ENCODE results near the gene STX1B. TPM values are rescaled to one million over a fixed set of nuclear protein-coding genes. Genes with fewer than 3 reads are reported as not detected.
A peak's percentile ranks its signal among the peaks of the same experiment; 100 is the strongest.

The STX1B gene
- total and polyA plus RNA-seq, 9 donors: 0.66 to 2.9 (median 1.6) TPM

- H3K9me3 ChIP-seq (replicated peaks; ENCODE audit: control insufficient read depth, low read depth, low read length): no peaks in the 10 kb centered on the region
- peaks cover 46% of the 10 kb centered on the region for H3K4me1 ChIP-seq (ENCODE audit: control insufficient read depth, insufficient read depth, low read length)
- H3K27ac ChIP-seq (ENCODE audit: low read length): peak overlapping the region; percentile 54
- DNase-seq: peak; percentile 84
- no peaks in the 10 kb centered on the region for H3K27me3 ChIP-seq (ENCODE audit: control insufficient read depth, insufficient read depth, low read length)
- H3K4me3 ChIP-seq (ENCODE audit: low read length): no peak overlapping the region
- 21% methylated on average over 12 of the region's 15 CpGs for WGBS (ENCODE audit: insufficient coverage)
- H3K36me3 ChIP-seq (ENCODE audit: control insufficient read depth, insufficient read depth, low read length): peaks cover 8% of the 10 kb centered on the region
Measured at GRCh38 chr16:30953511-30954124, 56.8 kb downstream of the STX1B start.

GRCh38 chr16:30953111-30953510 lies 57.3 kb downstream of the STX1B start:
- no peak for DNase-seq
- H3K27me3 ChIP-seq (ENCODE audit: control insufficient read depth, insufficient read depth, low read length): no peaks in the 10 kb centered on the region
- H3K9me3 ChIP-seq (replicated peaks; ENCODE audit: control insufficient read depth, low read depth, low read length): no peaks in the 10 kb centered on the region
- H3K27ac ChIP-seq (ENCODE audit: low read length): no peak overlapping the region
- H3K4me1 ChIP-seq (ENCODE audit: control insufficient read depth, insufficient read depth, low read length): peaks cover 47% of the 10 kb centered on the region
- peaks cover 8% of the 10 kb centered on the region for H3K36me3 ChIP-seq (ENCODE audit: control insufficient read depth, insufficient read depth, low read length)
- no peak overlapping the region for H3K4me3 ChIP-seq (ENCODE audit: low read length)
- 75% methylated on average over 4 of the region's 9 CpGs for WGBS (ENCODE audit: insufficient coverage)

DNA sequence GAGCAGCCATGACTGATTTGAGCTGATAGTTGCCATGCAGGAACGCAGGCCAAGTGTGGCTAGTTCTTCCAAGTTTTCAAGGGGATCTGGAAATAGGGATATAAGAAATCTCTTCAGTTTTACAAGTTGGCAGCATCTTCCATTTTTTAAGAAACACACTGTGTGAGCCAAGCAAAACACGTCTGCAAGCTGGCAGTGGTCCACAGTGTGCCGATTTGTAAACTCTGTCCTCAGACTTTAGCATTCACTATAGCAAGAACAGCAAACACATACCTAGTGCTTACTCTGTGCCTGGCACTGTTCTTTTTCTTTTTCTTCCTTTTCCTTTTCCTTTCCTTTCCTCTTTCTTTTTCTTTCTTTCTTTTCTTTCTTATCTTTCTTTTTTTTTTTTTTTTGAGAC lies 58.7 kb downstream of the STX1B start:
- no peak overlapping the region for H3K4me3 ChIP-seq (ENCODE audit: low read length)
- H3K27me3 ChIP-seq (ENCODE audit: control insufficient read depth, insufficient read depth, low read length): no peaks in the 10 kb centered on the region
- H3K9me3 ChIP-seq (replicated peaks; ENCODE audit: control insufficient read depth, low read depth, low read length): no peaks in the 10 kb centered on the region
- WGBS (ENCODE audit: insufficient coverage): 11% methylated on average over 2 of the region's 3 CpGs
- H3K36me3 ChIP-seq (ENCODE audit: control insufficient read depth, insufficient read depth, low read length): peaks cover 8% of the 10 kb centered on the region
- H3K4me1 ChIP-seq (ENCODE audit: control insufficient read depth, insufficient read depth, low read length): peaks cover 51% of the 10 kb centered on the region
- H3K27ac ChIP-seq (ENCODE audit: low read length): no peak overlapping the region
- DNase-seq: peak; percentile 79

DNA sequence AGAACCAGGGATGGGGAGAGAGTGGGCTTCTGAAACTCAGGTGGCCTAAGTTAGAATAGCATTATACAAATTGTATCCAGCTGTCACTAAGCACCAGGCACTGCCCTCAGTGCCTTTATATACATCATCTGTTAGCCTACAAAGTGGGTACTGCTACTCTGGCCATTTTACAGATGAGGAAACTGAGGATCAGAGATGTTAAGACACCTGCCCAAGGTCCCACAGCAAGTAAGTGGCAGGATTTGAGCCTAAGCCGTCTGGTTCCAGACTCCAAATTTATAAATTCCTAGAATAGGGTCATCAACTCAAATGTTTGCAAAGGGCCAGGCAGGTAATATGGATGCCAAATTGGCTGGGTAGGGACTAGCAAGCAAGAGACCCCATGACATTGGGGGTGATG lies 59.2 kb downstream of the STX1B start:
- WGBS (ENCODE audit: insufficient coverage): no CpG with 5 or more reads among the region's 1 CpG
- H3K36me3 ChIP-seq (ENCODE audit: control insufficient read depth, insufficient read depth, low read length): peaks cover 8% of the 10 kb centered on the region
- peak; percentile 43 for DNase-seq
- H3K27me3 ChIP-seq (ENCODE audit: control insufficient read depth, insufficient read depth, low read length): no peaks in the 10 kb centered on the region
- no peak overlapping the region for H3K27ac ChIP-seq (ENCODE audit: low read length)
- H3K4me3 ChIP-seq (ENCODE audit: low read length): no peak overlapping the region
- H3K4me1 ChIP-seq (ENCODE audit: control insufficient read depth, insufficient read depth, low read length): peaks cover 49% of the 10 kb centered on the region
- no peaks in the 10 kb centered on the region for H3K9me3 ChIP-seq (replicated peaks; ENCODE audit: control insufficient read depth, low read depth, low read length)

DNA sequence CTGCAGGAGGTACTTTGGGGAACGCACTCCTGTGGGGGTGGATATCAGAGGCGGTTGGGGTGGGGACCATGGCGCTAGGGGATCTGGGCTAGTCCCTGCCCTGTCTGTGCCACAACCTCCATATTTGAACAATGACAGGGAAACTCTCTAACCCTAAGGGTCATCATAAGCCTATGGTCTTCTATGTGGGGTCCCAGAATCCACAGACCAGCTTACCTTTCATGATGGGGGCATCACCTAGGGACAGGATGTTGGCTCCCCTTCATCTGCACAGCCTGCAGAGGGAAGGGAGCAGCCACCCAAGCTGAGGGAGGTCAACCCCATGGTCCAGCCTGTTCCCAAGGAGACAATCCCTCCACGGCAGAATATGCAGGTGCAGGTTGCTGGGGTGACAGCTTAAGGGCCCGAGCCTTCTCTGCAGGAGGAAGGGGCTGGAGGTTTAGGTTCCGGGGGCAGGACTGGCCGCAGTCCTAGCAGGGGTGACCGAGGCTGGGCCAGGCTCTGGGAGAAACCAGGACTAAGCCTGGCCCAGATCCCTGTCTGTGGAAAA lies 59.8 kb downstream of the STX1B start:
- Histone ChIP-seq H3K4me1 (ENCODE audit: control insufficient read depth, insufficient read depth, low read length) (peaks cover 49% of the 10 kb centered on the region), H3K36me3 (ENCODE audit: control insufficient read depth, insufficient read depth, low read length) (peaks cover 8% of the 10 kb centered on the region), H3K27ac (ENCODE audit: low read length) (peak overlapping the region; percentile 71), H3K27me3 (ENCODE audit: control insufficient read depth, insufficient read depth, low read length) (no peaks in the 10 kb centered on the region), H3K4me3 (ENCODE audit: low read length) (no peak overlapping the region), H3K9me3 (replicated peaks; ENCODE audit: control insufficient read depth, low read depth, low read length) (no peaks in the 10 kb centered on the region)
- peak; percentile 39 for DNase-seq
- 61% methylated on average over 4 of the region's 8 CpGs for WGBS (ENCODE audit: insufficient coverage)

GRCh38 chr16:30949650-30950515 lies 60.6 kb downstream of the STX1B start:
- Histone ChIP-seq H3K4me3 (ENCODE audit: low read length) (peak overlapping the region; percentile 84), H3K36me3 (ENCODE audit: control insufficient read depth, insufficient read depth, low read length) (peaks cover 11% of the 10 kb centered on the region), H3K27me3 (ENCODE audit: control insufficient read depth, insufficient read depth, low read length) (no peaks in the 10 kb centered on the region), H3K27ac (ENCODE audit: low read length) (peak overlapping the region; percentile 93), H3K9me3 (replicated peaks; ENCODE audit: control insufficient read depth, low read depth, low read length) (no peaks in the 10 kb centered on the region), H3K4me1 (ENCODE audit: control insufficient read depth, insufficient read depth, low read length) (peaks cover 49% of the 10 kb centered on the region)
- peak; percentile 92 for DNase-seq
- 2% methylated on average over 20 of the region's 21 CpGs for WGBS (ENCODE audit: insufficient coverage)

DNA sequence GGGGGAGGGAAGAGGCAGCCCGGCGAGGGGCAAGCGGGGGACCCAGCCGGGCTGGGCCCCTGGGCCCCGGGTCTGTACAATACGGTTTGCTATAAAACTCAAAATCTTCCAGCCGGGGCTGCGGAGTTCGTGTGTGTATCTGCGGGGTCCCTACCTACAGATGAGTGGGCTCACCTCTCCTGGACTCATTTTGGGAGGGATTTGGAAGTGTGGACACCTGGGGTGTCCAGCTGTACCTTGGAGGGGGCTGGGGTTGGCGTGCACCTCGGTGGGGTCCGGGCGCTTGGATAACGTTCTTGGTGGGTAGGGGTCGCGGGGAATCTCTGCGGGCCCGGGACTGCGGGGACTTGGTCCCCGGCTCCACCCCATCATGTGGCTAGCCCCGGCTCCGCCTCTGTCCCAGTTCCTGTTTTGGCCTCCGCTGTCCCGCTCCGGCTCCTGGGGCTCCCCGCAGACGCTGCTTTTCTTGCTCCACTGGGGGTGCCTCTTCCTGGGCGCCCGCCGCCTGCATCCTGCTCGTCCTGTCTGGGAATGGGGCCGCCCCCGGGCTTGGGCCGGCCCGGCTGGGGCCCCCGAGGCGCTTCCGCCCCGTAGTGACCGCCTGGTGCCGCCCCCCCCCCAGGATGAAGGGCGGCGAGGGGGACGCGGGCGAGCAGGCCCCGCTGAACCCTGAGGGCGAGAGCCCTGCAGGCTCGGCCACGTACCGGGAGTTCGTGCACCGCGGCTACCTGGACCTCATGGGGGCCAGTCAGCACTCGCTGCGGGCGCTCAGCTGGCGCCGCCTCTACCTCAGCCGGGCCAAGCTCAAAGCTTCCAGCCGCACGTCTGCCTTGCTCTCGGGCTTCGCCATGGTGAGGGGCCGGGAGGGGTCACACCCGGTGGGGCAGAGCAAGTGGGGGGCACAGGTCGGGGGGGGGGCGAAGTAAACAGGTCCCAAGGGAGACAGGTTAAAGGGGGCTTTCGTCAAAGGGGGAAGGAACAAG lies 61.5 kb downstream of the STX1B start, which contains the start of gene ORAI3:
Gene ORAI3 (plus strand): TSS at position 402 of the 983 bp plus-strand sequence. CDS start 222 bp downstream, at position 624.
- peak within 1 kb of the TSS; percentile 93 for H3K27ac ChIP-seq (ENCODE audit: low read length)
- under 1% methylated on average over 58 of the region's 70 CpGs for WGBS (ENCODE audit: insufficient coverage)
- DNase-seq: peak; percentile 87
- H3K4me1 ChIP-seq (ENCODE audit: control insufficient read depth, insufficient read depth, low read length): peaks cover 46% of the 10 kb centered on the region
- H3K36me3 ChIP-seq (ENCODE audit: control insufficient read depth, insufficient read depth, low read length): peaks cover 13% of the 10 kb centered on the region
- no peaks in the 10 kb centered on the region for H3K27me3 ChIP-seq (ENCODE audit: control insufficient read depth, insufficient read depth, low read length)
- no peaks in the 10 kb centered on the region for H3K9me3 ChIP-seq (replicated peaks; ENCODE audit: control insufficient read depth, low read depth, low read length)
- peak within 1 kb of the TSS; percentile 84 for H3K4me3 ChIP-seq (ENCODE audit: low read length)

DNA sequence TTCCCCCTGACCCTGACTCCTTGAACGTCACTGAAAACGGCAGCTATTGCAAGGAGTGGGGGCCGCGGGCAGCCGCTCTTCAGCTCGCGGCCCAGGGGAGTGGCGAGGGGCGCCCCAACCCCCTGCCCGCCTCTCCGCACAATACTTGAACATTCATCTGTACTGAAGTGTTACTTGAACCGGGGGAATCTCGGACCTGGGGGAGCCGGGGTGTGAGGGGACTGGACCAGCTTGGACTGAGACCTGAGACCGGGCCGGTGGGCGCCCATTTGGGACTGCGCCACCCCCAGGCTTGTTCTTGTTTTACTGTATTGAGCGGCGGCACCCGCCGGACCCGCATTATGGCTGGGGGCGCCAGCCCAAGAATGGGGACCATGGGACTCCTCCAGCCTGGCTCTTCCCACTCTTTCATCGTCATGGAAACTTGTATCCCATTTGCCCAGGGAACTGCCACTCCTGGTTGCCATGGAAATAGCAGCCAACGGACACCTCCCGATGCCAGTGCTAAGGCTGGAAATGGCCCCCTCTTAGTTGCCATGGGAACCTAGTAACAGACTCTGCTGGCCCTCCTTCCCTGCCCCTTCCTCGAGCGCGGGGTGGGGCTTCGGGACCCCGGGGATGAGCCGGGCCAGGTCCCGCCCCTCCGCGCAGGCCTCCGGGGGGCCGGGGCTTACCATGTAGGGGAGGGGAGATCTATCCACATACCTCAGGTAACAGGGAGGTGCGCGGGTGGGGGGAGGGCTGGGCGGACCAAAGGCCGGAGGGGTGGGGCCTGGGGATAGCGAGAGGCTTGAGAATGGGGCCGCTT lies 62.4 kb downstream of the STX1B start:
- Histone ChIP-seq H3K4me3 (ENCODE audit: low read length) (peak overlapping the region; percentile 84), H3K4me1 (ENCODE audit: control insufficient read depth, insufficient read depth, low read length) (peaks cover 37% of the 10 kb centered on the region), H3K27ac (ENCODE audit: low read length) (peak overlapping the region; percentile 93), H3K27me3 (ENCODE audit: control insufficient read depth, insufficient read depth, low read length) (no peaks in the 10 kb centered on the region), H3K9me3 (replicated peaks; ENCODE audit: control insufficient read depth, low read depth, low read length) (no peaks in the 10 kb centered on the region), H3K36me3 (ENCODE audit: control insufficient read depth, insufficient read depth, low read length) (peaks cover 19% of the 10 kb centered on the region)
- 5% methylated on average over 23 of the region's 44 CpGs for WGBS (ENCODE audit: insufficient coverage)
- peak; percentile 98 for DNase-seq

- H3K36me3 ChIP-seq (ENCODE audit: control insufficient read depth, insufficient read depth, low read length): peaks cover 23% of the 10 kb centered on the region
- H3K4me3 ChIP-seq (ENCODE audit: low read length): no peak overlapping the region
- DNase-seq: no peak
- no peaks in the 10 kb centered on the region for H3K27me3 ChIP-seq (ENCODE audit: control insufficient read depth, insufficient read depth, low read length)
- peaks cover 35% of the 10 kb centered on the region for H3K4me1 ChIP-seq (ENCODE audit: control insufficient read depth, insufficient read depth, low read length)
- WGBS (ENCODE audit: insufficient coverage): no CpG with 5 or more reads among the region's 3 CpGs
- no peaks in the 10 kb centered on the region for H3K9me3 ChIP-seq (replicated peaks; ENCODE audit: control insufficient read depth, low read depth, low read length)
- peak overlapping the region; percentile 93 for H3K27ac ChIP-seq (ENCODE audit: low read length)
Measured at GRCh38 chr16:30947541-30947858, 62.9 kb downstream of the STX1B start.

Measured in muscle of leg (tissue), 11 donors.